A673 (cell line): ENCODE results near the gene CMTM8. TPM values are rescaled to one million over a fixed set of nuclear protein-coding genes. Genes with fewer than 3 reads are reported as not detected.
"Not testable (repeated sequence)": the region's sequence is repeated elsewhere in the genome, so short reads cannot be mapped to it uniquely, and the experiment has no call there.

ENCODE experiments used
- BruUV-seq: library from RNA; stranded (reverse); fragments of 400-500 nt; replicated peaks from 2 replicates; lab custom pipeline; 2021; lab: Mats Ljungman, UMichigan
- CTCF ChIA-PET: fragments of 300-600 bp; sonication (Branson Sonifier 250); formaldehyde crosslinking; loops from one replicate; lab custom pipeline; 2022; ENCODE audit warnings: antibody characterized with exemption; lab: Charles Lee
- POLR2A ChIA-PET: fragments of 300-600 bp; sonication (Branson Sonifier 250); formaldehyde crosslinking; loops from one replicate; lab custom pipeline; 2022; ENCODE audit warnings: antibody characterized with exemption; ENCODE audit not compliant: low non-redundant PET; lab: Charles Lee
- DNase-seq: peaks from one replicate; pipeline ENCODE4 v3.0.0-alpha.2; 2015; ENCODE audit warnings: low spot score
- H3K27ac ChIP-seq: fragments of 200-600 bp; sonication (generic); 2 replicates; pipeline ENCODE4 v1.5.1; 2016; ENCODE audit warnings: mixed run types, low read depth, mild to moderate bottlenecking, mixed read lengths, antibody characterized with exemption, low read length; ENCODE audit not compliant: poor library complexity, severe bottlenecking
- H3K27me3 ChIP-seq: fragments of 200-600 bp; sonication (generic); replicated peaks from 2 replicates; pipeline ENCODE4 v1.6.1; 2017; ENCODE audit warnings: mixed run types, low read depth, mild to moderate bottlenecking, mixed read lengths, antibody characterized with exemption, low read length; ENCODE audit not compliant: insufficient read depth, poor library complexity
- H3K36me3 ChIP-seq: fragments of 200-600 bp; sonication (generic); 2 replicates; pipeline ENCODE4 v1.6.1; 2016; ENCODE audit warnings: mixed run types, mild to moderate bottlenecking, mixed read lengths, antibody characterized with exemption, low read length; ENCODE audit not compliant: insufficient read depth, poor library complexity, severe bottlenecking
- H3K4me1 ChIP-seq: fragments of 200-600 bp; sonication (generic); 2 replicates; pipeline ENCODE4 v1.6.1; 2017; ENCODE audit warnings: mixed run types, mild to moderate bottlenecking, mixed read lengths, antibody characterized with exemption, low read length; ENCODE audit not compliant: insufficient read depth, poor library complexity, severe bottlenecking
- H3K4me3 ChIP-seq: fragments of 200-600 bp; sonication (generic); 2 replicates; pipeline ENCODE4 v1.5.1; 2016; ENCODE audit warnings: low read depth, mixed run types, mild to moderate bottlenecking, mixed read lengths, low read length; ENCODE audit not compliant: poor library complexity, severe bottlenecking
- H3K9me3 ChIP-seq: fragments of 200-600 bp; sonication (generic); 2 replicates; pipeline ENCODE4 v1.6.1; 2016; ENCODE audit warnings: mixed run types, low read depth, mild to moderate bottlenecking, mixed read lengths, antibody characterized with exemption, low read length; ENCODE audit not compliant: poor library complexity, severe bottlenecking
- EZH2 ChIP-seq: fragments of 200-600 bp; sonication (generic); IDR thresholded peaks from 2 replicates; pipeline ENCODE4 v1.6.1; 2017; ENCODE audit warnings: borderline replicate concordance, low read depth, mild to moderate bottlenecking, mixed read lengths, antibody characterized with exemption, low read length; ENCODE audit not compliant: poor library complexity, severe bottlenecking
- intact Hi-C: fragments of 100-400 bp; cut with micrococcal nuclease; formaldehyde crosslinking; loops from one replicate; pipeline ENCODE4 v1.10.0; 2022; ENCODE audit not compliant: unreplicated experiment
- total RNA-seq: library from RNA; stranded (reverse); gene quantifications from 2 replicates; pipeline ENCODE4 v1.2.3, GENCODE V29; 2021
- TF ChIP-seq, protein P1 (sequence below): fragments of 300-800, 200-600 bp; sonication (generic); conservative IDR thresholded peaks from 2 replicates; pipeline ENCODE4 v1.5.1; 2017; ENCODE audit warnings: low read depth, mild to moderate bottlenecking, antibody characterized with exemption, low read length, moderate library complexity, mixed read lengths

CMTM8 gene
- total RNA-seq, 1 experiment from 2014 or later: 2.1 TPM

DNA sequence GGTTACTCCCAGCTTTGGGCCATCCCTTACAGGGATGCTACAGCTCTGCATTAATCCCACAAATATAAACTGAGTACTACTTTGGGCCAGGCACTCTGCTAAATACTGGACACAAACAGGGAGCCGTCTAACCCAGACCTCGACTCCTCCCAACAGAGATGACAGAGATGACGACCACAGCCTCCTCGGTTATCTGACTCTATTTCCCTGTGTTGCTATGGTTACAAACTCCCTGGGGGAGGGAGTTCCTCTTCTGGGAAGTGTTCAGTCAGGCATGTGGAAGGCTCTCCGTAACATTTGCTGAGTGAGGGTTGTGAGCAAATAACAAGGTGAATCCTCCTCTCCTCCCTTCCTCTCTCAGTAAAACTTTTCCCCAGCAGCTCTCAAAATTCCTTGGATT is 146.5 kb downstream of the CMTM8 start:
- TF ChIP-seq EZH2: no peak
- TF ChIP-seq, protein P1, sequence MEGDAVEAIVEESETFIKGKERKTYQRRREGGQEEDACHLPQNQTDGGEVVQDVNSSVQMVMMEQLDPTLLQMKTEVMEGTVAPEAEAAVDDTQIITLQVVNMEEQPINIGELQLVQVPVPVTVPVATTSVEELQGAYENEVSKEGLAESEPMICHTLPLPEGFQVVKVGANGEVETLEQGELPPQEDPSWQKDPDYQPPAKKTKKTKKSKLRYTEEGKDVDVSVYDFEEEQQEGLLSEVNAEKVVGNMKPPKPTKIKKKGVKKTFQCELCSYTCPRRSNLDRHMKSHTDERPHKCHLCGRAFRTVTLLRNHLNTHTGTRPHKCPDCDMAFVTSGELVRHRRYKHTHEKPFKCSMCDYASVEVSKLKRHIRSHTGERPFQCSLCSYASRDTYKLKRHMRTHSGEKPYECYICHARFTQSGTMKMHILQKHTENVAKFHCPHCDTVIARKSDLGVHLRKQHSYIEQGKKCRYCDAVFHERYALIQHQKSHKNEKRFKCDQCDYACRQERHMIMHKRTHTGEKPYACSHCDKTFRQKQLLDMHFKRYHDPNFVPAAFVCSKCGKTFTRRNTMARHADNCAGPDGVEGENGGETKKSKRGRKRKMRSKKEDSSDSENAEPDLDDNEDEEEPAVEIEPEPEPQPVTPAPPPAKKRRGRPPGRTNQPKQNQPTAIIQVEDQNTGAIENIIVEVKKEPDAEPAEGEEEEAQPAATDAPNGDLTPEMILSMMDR: no peak
- intact Hi-C loops: no loop called here
- Histone ChIP-seq H3K36me3 (no peaks in the 10 kb centered on the region), H3K27me3 (no peaks in the 10 kb centered on the region), H3K4me3 (no peak overlapping the region), H3K9me3 (no peaks in the 10 kb centered on the region), H3K27ac (no peak overlapping the region), H3K4me1 (no peaks in the 10 kb centered on the region)
- ChIA-PET CTCF (no interaction called here), POLR2A (no interaction called here)
- BruUV-seq: no TSS peak
- no peak for DNase-seq

- H3K36me3 ChIP-seq: no peaks in the 10 kb centered on the region
- peaks cover 18% of the 10 kb centered on the region for H3K27me3 ChIP-seq
- POLR2A ChIA-PET: no interaction called here
- DNase-seq: no peak
- no peaks in the 10 kb centered on the region for H3K9me3 ChIP-seq
- H3K27ac ChIP-seq: no peak overlapping the region
- H3K4me1 ChIP-seq: no peaks in the 10 kb centered on the region
- no peak overlapping the region for H3K4me3 ChIP-seq
- CTCF ChIA-PET: no interaction called here
- BruUV-seq: no TSS peak
- TF ChIP-seq, protein P1: no peak
- TF ChIP-seq EZH2: no peak
- intact Hi-C loops: no loop called here
These were observed 149.0 kb downstream of the CMTM8 start for GRCh38 chr3:32387512-32387911.

DNA sequence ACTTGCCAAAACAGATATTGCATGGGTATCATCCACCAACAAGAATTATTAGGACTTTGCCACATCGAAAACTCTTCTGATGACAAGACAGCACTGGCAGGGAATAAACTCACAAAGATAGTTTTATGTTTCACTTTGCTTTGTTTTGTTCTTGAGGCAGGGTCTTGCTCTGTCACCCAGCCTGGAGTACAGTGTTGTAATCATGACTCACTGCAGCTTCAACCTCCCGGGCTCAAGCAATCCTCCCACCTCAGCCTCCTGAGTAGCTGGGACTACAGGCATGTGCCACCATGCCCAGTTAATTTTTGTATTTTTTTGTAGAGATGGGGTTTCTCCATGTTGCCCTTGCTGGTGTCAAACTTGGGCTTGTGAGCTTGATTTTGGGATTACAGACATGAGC is 151.1 kb downstream of the CMTM8 start:
- BruUV-seq: not testable (repeated sequence)

More for the DNA sequence above, 151.1 kb downstream of the CMTM8 start:
- H3K4me1 ChIP-seq, POLR2A ChIA-PET, H3K27ac ChIP-seq, H3K4me3 ChIP-seq, H3K36me3 ChIP-seq, H3K9me3 ChIP-seq, intact Hi-C loops, DNase-seq: not testable (repeated sequence)
- peaks cover 27% of the 10 kb centered on the region for H3K27me3 ChIP-seq
- CTCF ChIA-PET: interaction anchor here (0.6 kb wide), 1 partner anchor 1581 kb away, joined by 3 read pairs; no protein-coding TSS in a partner anchor
